ENCODE data around the gene MEF2C.
A peak's percentile ranks its signal among the peaks of the same experiment; 100 is the strongest.

The MEF2C gene

GRCh38 chr5:88881571-88881971 is 1.4 kb downstream of the MEF2C start:
- H3K9me3 Mint-ChIP-seq, result no peaks in the 10 kb centered on the region
- peaks cover 16% of the 10 kb centered on the region for H3K27me3 Mint-ChIP-seq (ENCODE audit: low read depth)
- peak overlapping the region in 1 of 3 experiments; percentile 95 for H3K27ac Mint-ChIP-seq
- H3K36me3 Mint-ChIP-seq (ENCODE audit: low read depth), result no peaks in the 10 kb centered on the region
- H3K4me1 Mint-ChIP-seq, result peaks cover 12% of the 10 kb centered on the region
- no peak for TF ChIP-seq CTCF (IDR thresholded peaks at IDR 0.05; ENCODE audit: unreplicated experiment in 3 of 3)
- H3K4me3 Mint-ChIP-seq, result peak overlapping the region; percentile 91 to 96 (median 93)

- no peak for TF ChIP-seq CTCF (IDR thresholded peaks at IDR 0.05; ENCODE audit: unreplicated experiment in 3 of 3)
- Mint-ChIP-seq H3K27ac (no peak overlapping the region), H3K4me1 (peaks cover 6% of the 10 kb centered on the region), H3K4me3 (peak overlapping the region; percentile 21 to 57 (median 38)), H3K36me3 (ENCODE audit: low read depth) (no peaks in the 10 kb centered on the region), H3K9me3 (no peaks in the 10 kb centered on the region), H3K27me3 (ENCODE audit: low read depth) (peaks cover 10% of the 10 kb centered on the region)
These were observed 2.8 kb downstream of the MEF2C start for GRCh38 chr5:88880201-88880600.

GRCh38 chr5:88879724-88880123 is 3.3 kb downstream of the MEF2C start:
- H3K27ac Mint-ChIP-seq, result no peak overlapping the region
- H3K27me3 Mint-ChIP-seq (ENCODE audit: low read depth), result peaks cover 6% of the 10 kb centered on the region
- TF ChIP-seq CTCF (IDR thresholded peaks at IDR 0.05; ENCODE audit: unreplicated experiment in 3 of 3), result no peak
- peaks cover 2% of the 10 kb centered on the region for H3K4me1 Mint-ChIP-seq
- H3K4me3 Mint-ChIP-seq, result peak overlapping the region; percentile 2 to 57 (median 18)
- no peaks in the 10 kb centered on the region for H3K9me3 Mint-ChIP-seq
- H3K36me3 Mint-ChIP-seq (ENCODE audit: low read depth), result no peaks in the 10 kb centered on the region

GRCh38 chr5:88878976-88879375 is 4.0 kb downstream of the MEF2C start:
- no peak for TF ChIP-seq CTCF (IDR thresholded peaks at IDR 0.05; ENCODE audit: unreplicated experiment in 3 of 3)
- H3K9me3 Mint-ChIP-seq, result no peaks in the 10 kb centered on the region
- peaks cover under 1% of the 10 kb centered on the region for H3K27me3 Mint-ChIP-seq (ENCODE audit: low read depth)
- no peak overlapping the region for H3K27ac Mint-ChIP-seq
- H3K36me3 Mint-ChIP-seq (ENCODE audit: low read depth), result no peaks in the 10 kb centered on the region
- H3K4me3 Mint-ChIP-seq, result no peak overlapping the region
- H3K4me1 Mint-ChIP-seq, result no peaks in the 10 kb centered on the region

GRCh38 chr5:88877826-88878225 is 5.2 kb downstream of the MEF2C start:
- Mint-ChIP-seq H3K4me1 (peaks cover 4% of the 10 kb centered on the region), H3K9me3 (no peaks in the 10 kb centered on the region), H3K36me3 (ENCODE audit: low read depth) (no peaks in the 10 kb centered on the region), H3K27ac (no peak overlapping the region), H3K4me3 (no peak overlapping the region), H3K27me3 (ENCODE audit: low read depth) (no peaks in the 10 kb centered on the region)
- no peak for TF ChIP-seq CTCF (IDR thresholded peaks at IDR 0.05; ENCODE audit: unreplicated experiment in 3 of 3)

- Mint-ChIP-seq H3K9me3 (no peaks in the 10 kb centered on the region), H3K36me3 (ENCODE audit: low read depth) (no peaks in the 10 kb centered on the region), H3K4me1 (peaks cover 5% of the 10 kb centered on the region), H3K27me3 (ENCODE audit: low read depth) (no peaks in the 10 kb centered on the region), H3K27ac (no peak overlapping the region), H3K4me3 (no peak overlapping the region)
- no peak for TF ChIP-seq CTCF (IDR thresholded peaks at IDR 0.05; ENCODE audit: unreplicated experiment in 3 of 3)
These were observed 6.3 kb downstream of the MEF2C start for GRCh38 chr5:88876714-88877113.

Data from nephron (organoid).